GM21576 (cell line): ENCODE results near the gene IFNA14.
"Not testable (repeated sequence)": the region's sequence is repeated elsewhere in the genome, so short reads cannot be mapped to it uniquely, and the experiment has no call there.

Experiments used
- ATAC-seq: cut with Tn5 transposase; IDR thresholded peaks from one replicate; pipeline ENCODE4 v1.9.1; 2021; ENCODE audit warnings: mild to moderate bottlenecking, moderate library complexity; ENCODE audit not compliant: unreplicated experiment

IFNA14 gene

GRCh38 chr9:21239911-21240310 is at the start of gene IFNA14:
TSS of gene IFNA14 (minus strand) at chr9:21240005. CDS start at chr9:21239935, 70 bp downstream.
- no peak for ATAC-seq

GRCh38 chr9:21287280-21287679 is 47.5 kb upstream of the IFNA14 start:
- ATAC-seq, result no peak

GRCh38 chr9:21286659-21287058 is 46.9 kb upstream of the IFNA14 start:
- ATAC-seq, result no peak

GRCh38 chr9:21286099-21286498 is 46.3 kb upstream of the IFNA14 start:
- ATAC-seq, result no peak

- no peak for ATAC-seq
These were observed 41.5 kb upstream of the IFNA14 start for GRCh38 chr9:21281275-21281674.

GRCh38 chr9:21268347-21268657 is 28.5 kb upstream of the IFNA14 start:
- ATAC-seq, result no peak

- ATAC-seq, result peak; percentile 66
These were observed 27.9 kb upstream of the IFNA14 start for GRCh38 chr9:21267485-21268346.

GRCh38 chr9:21266733-21267484 is 27.1 kb upstream of the IFNA14 start:
- ATAC-seq, result no peak

GRCh38 chr9:21265421-21266189 is 25.8 kb upstream of the IFNA14 start:
- no peak for ATAC-seq

- no peak for ATAC-seq
These were observed 15.9 kb upstream of the IFNA14 start for GRCh38 chr9:21255538-21256212.

GRCh38 chr9:21252721-21253547 is 13.1 kb upstream of the IFNA14 start:
- peak; percentile 78 for ATAC-seq

GRCh38 chr9:21251638-21252037 is 11.8 kb upstream of the IFNA14 start:
- ATAC-seq, result no peak

- ATAC-seq, result no peak
These were observed 11.4 kb upstream of the IFNA14 start for GRCh38 chr9:21251190-21251589.

- no peak for ATAC-seq
These were observed 5.0 kb upstream of the IFNA14 start for GRCh38 chr9:21244836-21245235.

GRCh38 chr9:21236360-21236714 is 3.5 kb downstream of the IFNA14 start:
- ATAC-seq, result not testable (repeated sequence)

- peak; percentile 87 for ATAC-seq
These were observed 4.1 kb downstream of the IFNA14 start for GRCh38 chr9:21235468-21236359.

GRCh38 chr9:21234153-21234687 is 5.6 kb downstream of the IFNA14 start:
- ATAC-seq, result no peak

- no peak for ATAC-seq
These were observed 6.5 kb downstream of the IFNA14 start for GRCh38 chr9:21233258-21233657.

- ATAC-seq, result no peak
These were observed 11.7 kb downstream of the IFNA14 start, which contains the start of gene IFNA17 for GRCh38 chr9:21228122-21228521. TSS of gene IFNA17 (minus strand) at chr9:21228222. CDS start at chr9:21228173, 49 bp downstream.
